Fibroblast of villous mesenchyme (primary cell): ENCODE data around the gene PCDHGB5. TPM values are rescaled to one million over a fixed set of nuclear protein-coding genes. Genes with fewer than 3 reads are reported as not detected.

ENCODE experiments used
- DNase-seq: peaks from one replicate; pipeline ENCODE4 v3.0.0-alpha.2; 2010; ENCODE audit warnings: low read depth
- H3K4me3 ChIP-seq: 2 replicates; pipeline ENCODE4 v1.5.1; 2011; ENCODE audit warnings: low read depth, mild to moderate bottlenecking, low read length
- CTCF ChIP-seq: IDR thresholded peaks from 2 replicates; pipeline ENCODE4 v1.5.1; 2012; ENCODE audit warnings: low read depth, mild to moderate bottlenecking, low read length; ENCODE audit not compliant: insufficient read depth
- total RNA-seq: library from RNA; depleted of rRNA; stranded (reverse); fragments of >200 nt; gene quantifications from 2 replicates; pipeline ENCODE4 v1.2.3, GENCODE V29; 2012

PCDHGB5 gene
- total RNA-seq = 23.2 and 25.0 TPM in 2 replicates

GRCh38 chr5:141397756-141398551 lies at the start of gene PCDHGB5:
TSS of gene PCDHGB5 (plus strand) at chr5:141397947. CDS start at chr5:141398128, 181 bp downstream.
- peak within 1 kb of the TSS; percentile 54 for H3K4me3 ChIP-seq
- DNase-seq = peak; percentile 57

GRCh38 chr5:141349917-141350619 lies 47.7 kb upstream of the PCDHGB5 start, which contains the start of gene PCDHGB1:
TSS of gene PCDHGB1 (plus strand) at chr5:141350099. CDS start at chr5:141350261, 162 bp downstream.
- H3K4me3 ChIP-seq = peak within 1 kb of the TSS; percentile 24
- TF ChIP-seq CTCF = peak; percentile 59
- DNase-seq = peak; percentile 52

More at GRCh38 chr5:141397756-141398551, at the start of gene PCDHGB5:
- peak; percentile 68 for TF ChIP-seq CTCF

GRCh38 chr5:141351591-141351990 lies 46.2 kb upstream of the PCDHGB5 start:
- no peak for TF ChIP-seq CTCF
- H3K4me3 ChIP-seq = no peak overlapping the region
- no peak for DNase-seq

- H3K4me3 ChIP-seq = peak within 1 kb of the TSS; percentile 53
- TF ChIP-seq CTCF = peak; percentile 60
- DNase-seq = peak; percentile 33
Observed at GRCh38 chr5:141354900-141355469, 42.8 kb upstream of the PCDHGB5 start, which contains the start of gene PCDHGA4. TSS of gene PCDHGA4 (plus strand) at chr5:141355021. CDS start at chr5:141355108, 87 bp downstream.

- no peak for DNase-seq
- H3K4me3 ChIP-seq = peak overlapping the region; percentile 53
- TF ChIP-seq CTCF = no peak
Observed at GRCh38 chr5:141355641-141356040, 42.1 kb upstream of the PCDHGB5 start.

GRCh38 chr5:141356133-141356532 lies 41.6 kb upstream of the PCDHGB5 start:
- no peak for DNase-seq
- no peak for TF ChIP-seq CTCF
- no peak overlapping the region for H3K4me3 ChIP-seq
